GM12872 (cell line): Measurements from ENCODE around the gene FAM3C.

Experiments used
- TF ChIP-seq, protein P1 (sequence below): IDR thresholded peaks from 3 replicates; pipeline ENCODE4 v1.5.1; 2011; ENCODE audit warnings: low read depth, mild to moderate bottlenecking, low read length, moderate library complexity; ENCODE audit not compliant: insufficient read depth

Gene FAM3C

GRCh38 chr7:121329191-121330052 is 66.7 kb downstream of the FAM3C start:
- TF ChIP-seq, protein P1, sequence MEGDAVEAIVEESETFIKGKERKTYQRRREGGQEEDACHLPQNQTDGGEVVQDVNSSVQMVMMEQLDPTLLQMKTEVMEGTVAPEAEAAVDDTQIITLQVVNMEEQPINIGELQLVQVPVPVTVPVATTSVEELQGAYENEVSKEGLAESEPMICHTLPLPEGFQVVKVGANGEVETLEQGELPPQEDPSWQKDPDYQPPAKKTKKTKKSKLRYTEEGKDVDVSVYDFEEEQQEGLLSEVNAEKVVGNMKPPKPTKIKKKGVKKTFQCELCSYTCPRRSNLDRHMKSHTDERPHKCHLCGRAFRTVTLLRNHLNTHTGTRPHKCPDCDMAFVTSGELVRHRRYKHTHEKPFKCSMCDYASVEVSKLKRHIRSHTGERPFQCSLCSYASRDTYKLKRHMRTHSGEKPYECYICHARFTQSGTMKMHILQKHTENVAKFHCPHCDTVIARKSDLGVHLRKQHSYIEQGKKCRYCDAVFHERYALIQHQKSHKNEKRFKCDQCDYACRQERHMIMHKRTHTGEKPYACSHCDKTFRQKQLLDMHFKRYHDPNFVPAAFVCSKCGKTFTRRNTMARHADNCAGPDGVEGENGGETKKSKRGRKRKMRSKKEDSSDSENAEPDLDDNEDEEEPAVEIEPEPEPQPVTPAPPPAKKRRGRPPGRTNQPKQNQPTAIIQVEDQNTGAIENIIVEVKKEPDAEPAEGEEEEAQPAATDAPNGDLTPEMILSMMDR, result peak; percentile 34

DNA sequence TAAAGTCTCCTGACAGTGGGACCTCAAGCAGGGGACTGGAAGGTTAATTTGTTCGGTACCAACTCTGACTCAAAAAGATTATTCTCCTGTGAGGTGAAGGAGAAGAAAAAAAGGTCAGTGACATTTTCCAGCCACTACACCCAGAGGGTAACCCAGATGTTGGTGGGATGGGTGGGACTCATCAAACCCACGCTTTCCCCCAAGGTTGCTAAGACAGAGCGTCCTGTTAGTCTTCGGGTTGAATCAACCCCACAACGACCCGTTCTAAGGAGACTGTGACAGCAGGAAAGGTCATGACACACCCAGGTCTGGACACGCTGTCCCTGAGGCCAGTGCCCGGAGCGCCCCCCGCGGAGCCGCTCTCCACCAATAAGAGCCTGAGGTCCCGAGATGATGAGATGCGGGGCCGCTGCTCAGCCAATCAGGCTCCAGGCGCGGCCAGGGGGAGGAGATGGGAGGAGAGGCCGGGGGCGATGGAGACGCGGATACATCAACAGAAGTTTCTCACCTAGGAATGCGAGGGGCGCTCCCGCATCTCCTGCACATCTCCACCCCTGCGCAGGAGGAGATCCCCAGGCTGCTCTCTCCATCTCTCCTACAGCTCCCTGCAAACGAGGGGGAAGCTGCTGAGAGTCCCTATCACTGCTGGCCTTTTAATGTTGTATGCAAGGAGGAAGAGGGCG is 67.5 kb downstream of the FAM3C start, which contains the start of gene WNT16:
TSS of gene WNT16 (plus strand) at position 493 of the 683 bp plus-strand sequence. CDS start 293 bp downstream, outside the sequence.
- TF ChIP-seq, protein P1, result no peak

- TF ChIP-seq, protein P1, result no peak
Measured at GRCh38 chr7:121327671-121328070, 68.4 kb downstream of the FAM3C start.

GRCh38 chr7:121323515-121324302 is 72.4 kb downstream of the FAM3C start:
- TF ChIP-seq, protein P1, result no peak

DNA sequence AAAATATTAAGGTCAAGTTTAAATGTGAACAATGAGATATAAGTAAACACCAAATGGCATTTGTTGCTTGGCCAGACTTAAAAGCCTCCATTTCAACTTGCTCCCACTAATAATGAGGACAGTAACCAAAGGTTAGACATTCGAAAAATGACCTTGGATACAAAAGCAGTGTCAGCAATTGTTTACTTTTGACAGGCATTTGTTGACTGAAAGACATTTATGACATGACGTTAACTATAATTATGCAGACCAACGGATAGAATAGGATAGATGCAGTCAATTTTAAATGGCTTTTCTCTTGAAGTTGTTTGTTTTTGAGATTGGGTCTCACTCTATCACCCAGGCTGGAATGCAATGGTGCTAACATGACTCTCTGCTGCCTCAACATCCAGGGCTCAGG is 73.6 kb downstream of the FAM3C start:
- TF ChIP-seq, protein P1, result no peak

DNA sequence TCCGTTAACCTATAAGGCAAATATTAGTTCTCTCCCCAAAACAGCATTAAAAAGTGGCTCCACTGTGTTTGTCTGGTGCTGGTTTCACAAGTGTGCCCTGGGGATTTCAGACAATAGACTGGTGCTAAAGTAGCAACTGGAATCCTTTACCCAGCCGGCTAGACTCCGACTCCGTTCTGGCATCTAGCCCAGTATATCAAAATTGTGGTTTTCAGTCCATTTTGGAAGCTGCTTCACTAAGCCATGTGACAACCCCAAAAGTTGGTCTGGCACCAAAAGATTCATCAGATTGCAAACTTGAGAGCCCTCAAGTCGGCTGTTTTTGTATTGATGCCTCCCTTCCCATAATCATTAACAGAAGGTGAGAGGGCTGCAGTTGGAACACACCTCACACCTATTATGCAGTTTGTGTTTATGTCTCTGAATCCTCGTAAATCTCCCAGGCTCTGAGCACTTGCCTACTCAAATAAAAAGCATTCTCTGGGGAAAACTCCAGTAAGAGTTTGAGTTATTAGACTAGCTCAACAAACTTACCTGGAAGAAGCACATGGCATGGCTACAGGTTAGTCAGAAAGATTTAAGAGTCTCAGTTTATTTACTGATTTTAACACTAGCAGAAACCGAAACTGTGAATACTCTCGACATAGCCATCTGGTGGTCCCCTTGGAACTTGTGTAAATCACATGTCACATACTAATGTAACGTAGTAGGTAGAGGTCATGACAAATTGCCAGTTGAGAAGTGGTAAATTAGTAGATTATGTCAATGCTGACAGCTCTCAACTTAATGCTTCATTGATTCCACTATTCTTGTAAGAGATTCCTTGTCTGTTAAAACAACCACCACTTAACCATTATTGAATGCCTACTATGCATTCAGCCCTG is 82.1 kb downstream of the FAM3C start:
- TF ChIP-seq, protein P1, result no peak
